HG03103 (cell line): Measurements from ENCODE around the gene KRTAP22-2.

Experiments used
- ATAC-seq: cut with Tn5 transposase; IDR thresholded peaks from one replicate; pipeline ENCODE4 v1.9.1; 2021; ENCODE audit warnings: low read depth; ENCODE audit not compliant: unreplicated experiment

The KRTAP22-2 gene

GRCh38 chr21:30563630-30564029 lies 26.6 kb downstream of the KRTAP22-2 start:
- no peak for ATAC-seq

GRCh38 chr21:30563072-30563471 lies 27.1 kb downstream of the KRTAP22-2 start:
- no peak for ATAC-seq

- no peak for ATAC-seq
Measured at GRCh38 chr21:30561957-30562356, 28.2 kb downstream of the KRTAP22-2 start.

- ATAC-seq: no peak
Measured at GRCh38 chr21:30561264-30561895, 28.8 kb downstream of the KRTAP22-2 start, which contains the start of gene KRTAP19-7. TSS of gene KRTAP19-7 (minus strand) at chr21:30561314. CDS start at chr21:30561289, 25 bp downstream.

GRCh38 chr21:30555095-30555494 lies 35.1 kb downstream of the KRTAP22-2 start:
- ATAC-seq: no peak

GRCh38 chr21:30552782-30553181 lies 37.4 kb downstream of the KRTAP22-2 start:
- ATAC-seq: no peak

GRCh38 chr21:30541764-30542163 lies 48.4 kb downstream of the KRTAP22-2 start, which contains the start of gene KRTAP19-6:
TSS of gene KRTAP19-6 (minus strand) at chr21:30541864. CDS start at chr21:30541833, 31 bp downstream.
- no peak for ATAC-seq
